KMS-11 (cell line): ENCODE measurements around the gene TMEM52.

Source experiments
- H2AFZ ChIP-seq: fragments of 200-600 bp; sonication (generic); 2 replicates; pipeline ENCODE4 v1.6.1; 2016; ENCODE audit warnings: antibody characterized with exemption, mixed run types, low read depth
- H3K27ac ChIP-seq: fragments of 200-600 bp; sonication (generic); 2 replicates; pipeline ENCODE4 v1.6.1; 2016; ENCODE audit warnings: mild to moderate bottlenecking, mixed run types
- H3K27me3 ChIP-seq: fragments of 200-600 bp; sonication (generic); 2 replicates; pipeline ENCODE4 v1.6.1; 2017; ENCODE audit warnings: mild to moderate bottlenecking, low read depth, mixed run types, moderate library complexity; ENCODE audit not compliant: insufficient read depth
- H3K36me3 ChIP-seq: fragments of 200-600 bp; sonication (generic); 2 replicates; pipeline ENCODE4 v1.6.1; 2017; ENCODE audit warnings: mild to moderate bottlenecking, mixed run types; ENCODE audit not compliant: insufficient read depth
- H3K4me1 ChIP-seq: fragments of 200-600 bp; sonication (generic); 2 replicates; pipeline ENCODE4 v1.6.1; 2016; ENCODE audit warnings: mild to moderate bottlenecking, low read depth, mixed run types; ENCODE audit not compliant: poor library complexity, severe bottlenecking
- H3K4me2 ChIP-seq: fragments of 200-600 bp; sonication (generic); 2 replicates; pipeline ENCODE4 v1.7.0; 2016; ENCODE audit warnings: mild to moderate bottlenecking, mixed run types
- H3K4me3 ChIP-seq: fragments of 200-600 bp; sonication (generic); IDR thresholded peaks from 2 replicates; pipeline ENCODE4 v1.6.1; 2017; ENCODE audit warnings: low read depth, low read length, mixed read lengths; ENCODE audit not compliant: insufficient read depth
- H3K79me2 ChIP-seq: fragments of 200-600 bp; sonication (generic); 2 replicates; pipeline ENCODE4 v1.6.1; 2016; ENCODE audit warnings: low read depth, mixed run types; ENCODE audit not compliant: insufficient read depth
- H3K9ac ChIP-seq: fragments of 200-600 bp; sonication (generic); 2 replicates; pipeline ENCODE4 v1.6.1; 2016; ENCODE audit warnings: mild to moderate bottlenecking, mixed run types
- H4K20me1 ChIP-seq: fragments of 200-600 bp; sonication (generic); 2 replicates; pipeline ENCODE4 v1.6.1; 2016; ENCODE audit warnings: mild to moderate bottlenecking, mixed run types; ENCODE audit not compliant: insufficient read depth
- TF ChIP-seq, protein P1 (sequence below): fragments of 200-600 bp; sonication (generic); conservative IDR thresholded peaks from 2 replicates; pipeline ENCODE4 v1.6.1; 2017; ENCODE audit warnings: low read depth, mild to moderate bottlenecking, antibody characterized with exemption, low read length, moderate library complexity, mixed read lengths

TMEM52 gene

DNA sequence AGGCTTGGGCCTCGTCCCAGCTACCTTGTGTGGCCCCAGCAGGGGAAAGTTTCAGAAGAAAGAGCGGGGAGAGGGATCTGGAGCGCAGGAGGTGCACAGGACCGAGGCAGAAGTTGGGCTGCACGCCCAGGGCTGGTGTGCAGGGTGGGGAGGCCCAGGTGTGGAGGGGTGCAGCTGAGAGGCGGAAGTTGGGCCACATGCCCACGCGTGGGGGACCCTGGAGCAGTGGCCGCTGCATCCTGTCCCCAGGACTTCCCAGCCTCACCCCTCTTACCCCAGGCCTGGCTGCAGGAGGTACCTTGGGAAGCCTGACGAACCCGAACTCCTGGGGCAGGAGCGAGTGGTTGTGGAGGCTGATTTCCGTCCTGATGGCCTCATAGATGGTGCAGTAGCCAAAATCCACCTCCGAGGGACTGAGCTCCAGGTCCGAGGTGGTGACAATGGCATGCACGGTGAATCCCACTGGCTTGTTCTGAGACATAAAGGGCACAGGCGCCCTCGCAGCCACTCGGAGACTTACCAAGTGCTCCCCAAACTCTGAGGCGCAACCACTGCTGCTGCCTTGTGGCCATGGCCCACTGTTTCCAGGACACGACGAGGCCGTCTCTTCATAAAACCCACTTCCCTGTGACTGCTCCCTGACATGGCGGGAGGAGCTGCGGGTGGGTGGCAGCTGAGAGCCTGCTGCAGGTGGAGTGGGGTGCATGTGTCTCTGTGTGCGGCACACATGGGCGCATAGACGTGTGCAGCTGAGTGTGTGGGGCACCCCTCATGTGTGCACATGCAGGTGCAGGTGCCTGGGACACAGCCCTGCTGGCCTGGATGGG is 20.4 kb upstream of the TMEM52 start:
- H3K4me2 ChIP-seq: no peak overlapping the region
- TF ChIP-seq, protein P1, sequence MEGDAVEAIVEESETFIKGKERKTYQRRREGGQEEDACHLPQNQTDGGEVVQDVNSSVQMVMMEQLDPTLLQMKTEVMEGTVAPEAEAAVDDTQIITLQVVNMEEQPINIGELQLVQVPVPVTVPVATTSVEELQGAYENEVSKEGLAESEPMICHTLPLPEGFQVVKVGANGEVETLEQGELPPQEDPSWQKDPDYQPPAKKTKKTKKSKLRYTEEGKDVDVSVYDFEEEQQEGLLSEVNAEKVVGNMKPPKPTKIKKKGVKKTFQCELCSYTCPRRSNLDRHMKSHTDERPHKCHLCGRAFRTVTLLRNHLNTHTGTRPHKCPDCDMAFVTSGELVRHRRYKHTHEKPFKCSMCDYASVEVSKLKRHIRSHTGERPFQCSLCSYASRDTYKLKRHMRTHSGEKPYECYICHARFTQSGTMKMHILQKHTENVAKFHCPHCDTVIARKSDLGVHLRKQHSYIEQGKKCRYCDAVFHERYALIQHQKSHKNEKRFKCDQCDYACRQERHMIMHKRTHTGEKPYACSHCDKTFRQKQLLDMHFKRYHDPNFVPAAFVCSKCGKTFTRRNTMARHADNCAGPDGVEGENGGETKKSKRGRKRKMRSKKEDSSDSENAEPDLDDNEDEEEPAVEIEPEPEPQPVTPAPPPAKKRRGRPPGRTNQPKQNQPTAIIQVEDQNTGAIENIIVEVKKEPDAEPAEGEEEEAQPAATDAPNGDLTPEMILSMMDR: no peak
- no peak overlapping the region for H2AFZ ChIP-seq
- no peak overlapping the region for H3K4me3 ChIP-seq
- H3K79me2 ChIP-seq: no peaks in the 10 kb centered on the region
- H3K36me3 ChIP-seq: no peaks in the 10 kb centered on the region
- H3K27ac ChIP-seq: no peak overlapping the region
- no peak overlapping the region for H3K9ac ChIP-seq
- H3K4me1 ChIP-seq: no peaks in the 10 kb centered on the region
- H3K27me3 ChIP-seq: peaks cover 78% of the 10 kb centered on the region
- no peaks in the 10 kb centered on the region for H4K20me1 ChIP-seq

DNA sequence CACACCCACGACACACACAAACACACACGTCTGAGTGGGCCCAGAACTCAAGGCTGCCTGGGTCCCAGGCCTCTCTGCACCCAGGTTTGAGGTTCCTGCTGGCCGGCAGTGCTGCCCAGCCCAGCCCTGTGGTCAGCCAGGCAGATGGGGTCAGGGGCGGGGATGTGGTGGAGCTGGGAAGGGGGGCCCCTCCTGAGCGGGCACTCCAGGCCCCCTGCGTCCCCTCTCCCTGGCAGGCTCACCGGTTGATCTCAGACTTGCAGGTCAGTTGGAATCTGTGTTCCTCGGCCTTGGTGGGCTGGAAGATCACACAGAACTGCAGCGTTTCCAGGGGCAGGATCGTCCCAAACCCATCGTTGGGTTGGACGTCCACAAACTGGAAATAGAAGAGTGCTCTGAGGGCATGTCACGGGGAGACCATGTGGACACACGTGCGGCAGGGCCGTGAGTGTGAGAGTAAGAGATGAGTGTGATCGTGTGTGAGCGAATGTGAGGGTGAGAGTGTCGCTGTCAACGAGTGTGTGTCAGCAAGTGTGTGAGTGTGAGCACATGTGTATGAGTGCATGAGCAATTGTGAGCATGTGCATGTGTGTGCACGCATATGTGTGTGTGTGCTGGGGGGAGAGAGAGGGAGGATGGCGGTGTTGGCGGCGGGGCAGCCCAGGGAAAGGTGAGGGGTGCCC is 19.7 kb upstream of the TMEM52 start:
- no peak overlapping the region for H3K27ac ChIP-seq
- H3K4me2 ChIP-seq: no peak overlapping the region
- no peak overlapping the region for H3K9ac ChIP-seq
- H3K27me3 ChIP-seq: peaks cover 75% of the 10 kb centered on the region
- TF ChIP-seq, protein P1: no peak
- H3K79me2 ChIP-seq: no peaks in the 10 kb centered on the region
- H3K36me3 ChIP-seq: no peaks in the 10 kb centered on the region
- H2AFZ ChIP-seq: no peak overlapping the region
- H3K4me1 ChIP-seq: no peaks in the 10 kb centered on the region
- H3K4me3 ChIP-seq: no peak overlapping the region
- H4K20me1 ChIP-seq: no peaks in the 10 kb centered on the region

DNA sequence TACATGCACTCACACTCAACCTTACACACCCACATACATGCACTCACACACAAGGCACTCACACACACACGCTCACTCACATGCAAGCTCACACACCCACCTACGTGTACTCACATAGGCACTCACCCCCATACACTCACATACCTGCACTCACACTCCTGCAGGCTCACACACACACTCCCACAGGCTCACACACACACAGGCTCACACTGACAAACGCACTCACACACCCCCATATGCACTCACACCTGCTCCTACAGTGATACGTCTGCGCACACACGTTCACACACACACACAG is 19.1 kb upstream of the TMEM52 start:
- Histone ChIP-seq H3K27me3 (peaks cover 76% of the 10 kb centered on the region), H3K27ac (no peak overlapping the region), H3K9ac (no peak overlapping the region), H3K4me3 (no peak overlapping the region), H2AFZ (no peak overlapping the region), H3K4me1 (no peaks in the 10 kb centered on the region), H3K36me3 (no peaks in the 10 kb centered on the region), H3K4me2 (no peak overlapping the region), H4K20me1 (no peaks in the 10 kb centered on the region), H3K79me2 (no peaks in the 10 kb centered on the region)
- TF ChIP-seq, protein P1: no peak

DNA sequence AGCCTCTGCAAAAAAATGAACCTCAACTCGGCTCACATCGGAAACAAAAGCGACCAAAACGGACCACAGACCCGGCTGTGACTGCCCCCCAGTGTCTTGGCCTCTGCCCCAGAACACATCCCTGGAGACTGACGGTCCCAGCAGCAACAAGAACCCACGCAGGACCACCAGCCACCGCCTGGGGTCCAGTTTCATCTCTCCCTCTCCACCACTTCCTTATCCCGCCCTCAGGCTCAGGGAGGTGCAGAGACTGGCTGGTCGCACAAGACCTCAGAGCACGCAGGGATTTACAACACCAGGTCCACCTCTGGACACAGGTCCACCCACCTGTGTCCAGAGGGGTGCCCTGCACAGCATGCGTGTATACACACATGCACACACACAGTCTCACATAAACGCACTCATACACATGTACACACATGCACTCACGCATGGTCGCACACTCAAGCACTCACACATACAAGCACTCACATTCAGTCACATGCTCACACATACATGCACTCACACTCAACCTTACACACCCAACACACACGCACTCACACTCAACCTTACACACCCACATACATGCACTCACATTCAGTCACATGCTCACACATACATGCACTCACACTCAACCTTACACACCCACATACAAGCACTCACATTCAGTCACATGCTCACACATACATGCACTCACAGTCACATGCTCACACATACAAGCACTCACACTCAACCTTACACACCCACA is 18.6 kb upstream of the TMEM52 start:
- no peak overlapping the region for H3K4me3 ChIP-seq
- no peak overlapping the region for H3K4me2 ChIP-seq
- peaks cover 75% of the 10 kb centered on the region for H3K27me3 ChIP-seq
- H3K36me3 ChIP-seq: no peaks in the 10 kb centered on the region
- no peaks in the 10 kb centered on the region for H3K4me1 ChIP-seq
- no peak overlapping the region for H3K27ac ChIP-seq
- no peak overlapping the region for H2AFZ ChIP-seq
- no peak overlapping the region for H3K9ac ChIP-seq
- H3K79me2 ChIP-seq: no peaks in the 10 kb centered on the region
- TF ChIP-seq, protein P1: no peak
- no peaks in the 10 kb centered on the region for H4K20me1 ChIP-seq
